GM19397 (cell line): ENCODE measurements around the gene DOLPP1.

Source experiments
- ATAC-seq: cut with Tn5 transposase; IDR thresholded peaks from one replicate; pipeline ENCODE4 v1.9.1; 2021; ENCODE audit warnings: mild to moderate bottlenecking, moderate library complexity; ENCODE audit not compliant: unreplicated experiment

The DOLPP1 gene

DNA sequence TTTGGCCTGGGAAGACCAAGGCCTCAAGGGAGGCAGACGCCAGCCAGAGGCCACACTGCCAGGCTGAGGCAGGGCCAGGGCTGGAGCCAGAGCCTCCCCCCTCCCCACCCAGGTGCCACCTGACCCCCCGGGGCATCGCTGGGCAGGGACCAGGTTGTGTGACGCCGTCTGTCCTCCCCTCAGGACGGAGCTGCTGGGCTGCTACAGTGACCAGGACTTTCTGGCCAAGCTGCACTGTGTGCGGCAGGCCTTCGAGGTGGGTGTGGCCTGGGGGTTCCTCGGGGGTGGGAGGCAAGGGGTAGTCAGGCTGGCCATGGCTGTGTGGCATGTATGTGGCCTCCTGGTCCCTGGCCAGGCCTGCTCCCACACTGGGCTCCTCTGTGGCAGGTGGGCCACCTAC, 17.9 kb upstream of the DOLPP1 start:
- no peak for ATAC-seq

DNA sequence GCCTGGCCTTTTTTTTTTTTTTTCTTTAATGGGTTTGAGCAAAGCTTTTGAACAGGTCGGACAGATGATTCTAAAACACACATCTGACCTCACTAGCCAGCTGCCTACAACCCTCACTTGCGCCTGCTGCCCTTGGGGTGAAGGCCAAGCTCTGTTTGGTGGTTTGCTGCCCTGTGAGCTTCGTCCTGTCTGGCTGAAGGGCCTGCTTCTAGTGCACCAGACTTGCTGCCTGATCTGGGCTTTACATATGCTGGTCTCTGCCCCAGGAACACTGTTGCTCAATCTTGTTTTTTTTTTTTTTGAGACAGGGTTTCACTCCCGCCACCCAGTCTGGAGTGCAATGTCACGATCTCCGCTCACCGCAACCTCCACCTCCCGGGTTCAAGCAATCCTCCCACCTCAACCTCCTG, 16.4 kb upstream of the DOLPP1 start:
- ATAC-seq = no peak

DNA sequence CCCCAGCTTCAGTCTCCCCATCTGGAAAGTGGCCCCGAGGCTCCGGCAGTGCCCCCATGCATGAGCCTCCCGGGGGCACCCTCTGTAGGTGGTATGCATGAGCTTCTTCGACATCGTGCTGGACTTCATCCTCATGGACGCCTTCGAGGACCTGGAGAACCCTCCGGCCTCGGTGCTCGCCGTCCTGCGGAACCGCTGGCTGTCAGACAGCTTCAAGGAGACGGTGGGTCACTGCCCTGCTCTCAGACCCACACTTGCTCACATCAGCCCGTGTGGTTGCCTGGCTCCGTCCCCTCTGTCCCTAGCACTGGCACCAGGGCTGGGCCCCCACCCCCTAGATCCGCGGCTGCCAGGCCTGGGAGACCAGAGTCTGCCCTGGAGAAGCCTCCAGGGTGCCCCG, 12.8 kb upstream of the DOLPP1 start:
- no peak for ATAC-seq

DNA sequence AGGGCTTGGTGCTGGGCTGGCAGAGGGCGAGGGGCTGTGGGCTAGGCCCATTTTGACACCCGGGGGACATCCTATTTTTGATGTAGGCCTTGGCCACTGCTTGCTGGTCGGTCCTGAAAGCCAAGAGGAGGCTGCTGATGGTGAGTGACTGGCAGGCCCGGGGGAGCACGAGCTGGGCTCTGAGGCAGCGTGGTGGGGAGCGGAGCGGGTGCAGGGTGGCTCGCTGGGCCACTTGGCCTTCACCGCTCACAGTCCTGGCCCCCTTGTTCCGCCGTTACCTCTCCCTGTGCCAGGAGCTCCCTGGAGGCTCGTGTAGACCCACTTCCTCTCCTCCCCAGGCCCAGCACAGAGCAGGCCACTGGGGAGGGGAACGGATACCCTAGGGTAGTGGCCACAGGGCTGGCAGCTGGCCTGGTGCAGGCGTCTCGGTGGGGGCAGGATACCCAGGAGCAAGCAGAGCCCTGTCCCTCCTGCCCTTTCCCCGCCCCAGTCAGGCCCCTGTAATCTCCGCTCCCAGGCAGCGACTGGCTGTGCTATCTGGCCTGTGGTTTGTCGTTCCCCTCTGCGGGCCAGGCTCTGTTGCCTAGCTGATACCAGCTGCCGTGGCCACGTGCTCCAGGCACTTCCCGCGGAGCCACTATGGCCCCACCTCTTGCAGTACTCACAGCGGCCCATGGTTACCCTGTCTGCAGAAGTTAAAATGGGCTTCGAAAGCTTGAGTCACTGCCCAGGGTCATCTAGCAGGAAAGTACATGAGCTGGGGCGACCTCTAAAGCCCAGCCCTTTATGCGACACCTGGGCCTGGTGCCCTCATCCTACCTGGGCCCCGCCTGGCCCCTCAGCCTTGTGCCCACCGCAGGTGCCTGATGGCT, 11.7 kb upstream of the DOLPP1 start:
- peak; percentile 67 for ATAC-seq

DNA sequence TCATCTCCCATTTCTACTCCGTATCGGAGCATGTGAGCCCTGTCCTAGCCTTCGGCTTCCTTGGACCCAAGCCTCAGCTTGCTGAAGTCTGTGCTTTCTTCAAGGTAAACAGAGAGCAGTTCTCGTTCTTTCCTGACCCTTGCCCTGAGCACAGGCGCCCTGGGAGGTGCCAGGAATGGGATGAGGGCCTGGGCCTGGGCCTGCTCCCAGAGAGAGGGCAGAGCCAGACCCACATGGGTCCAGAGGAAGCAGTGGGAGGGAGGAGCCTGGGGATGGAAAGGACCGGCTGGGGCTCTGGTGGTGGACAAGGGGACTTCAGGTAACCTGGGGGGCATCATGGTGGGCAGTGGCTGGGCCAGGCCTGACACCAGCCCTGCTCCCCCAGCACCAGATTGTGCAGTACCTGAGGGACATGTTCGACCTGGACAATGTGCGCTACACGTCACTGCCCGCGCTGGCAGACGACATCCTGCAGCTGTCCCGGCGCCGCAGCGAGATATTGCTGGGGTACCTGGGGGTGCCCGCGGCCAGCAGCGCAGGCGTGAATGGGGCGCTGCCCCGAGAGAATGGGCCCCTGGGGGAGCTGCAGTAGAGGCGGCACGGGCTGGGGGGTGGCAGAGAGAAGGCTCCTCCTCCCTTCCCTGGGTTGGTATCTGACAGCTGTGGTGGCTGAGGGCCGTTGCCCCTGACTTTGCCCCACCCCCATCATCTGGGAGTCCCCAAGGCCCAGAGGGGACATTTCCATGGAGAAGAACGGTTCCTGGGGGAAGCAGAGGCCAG, 10.9 kb upstream of the DOLPP1 start:
- ATAC-seq = no peak

DNA sequence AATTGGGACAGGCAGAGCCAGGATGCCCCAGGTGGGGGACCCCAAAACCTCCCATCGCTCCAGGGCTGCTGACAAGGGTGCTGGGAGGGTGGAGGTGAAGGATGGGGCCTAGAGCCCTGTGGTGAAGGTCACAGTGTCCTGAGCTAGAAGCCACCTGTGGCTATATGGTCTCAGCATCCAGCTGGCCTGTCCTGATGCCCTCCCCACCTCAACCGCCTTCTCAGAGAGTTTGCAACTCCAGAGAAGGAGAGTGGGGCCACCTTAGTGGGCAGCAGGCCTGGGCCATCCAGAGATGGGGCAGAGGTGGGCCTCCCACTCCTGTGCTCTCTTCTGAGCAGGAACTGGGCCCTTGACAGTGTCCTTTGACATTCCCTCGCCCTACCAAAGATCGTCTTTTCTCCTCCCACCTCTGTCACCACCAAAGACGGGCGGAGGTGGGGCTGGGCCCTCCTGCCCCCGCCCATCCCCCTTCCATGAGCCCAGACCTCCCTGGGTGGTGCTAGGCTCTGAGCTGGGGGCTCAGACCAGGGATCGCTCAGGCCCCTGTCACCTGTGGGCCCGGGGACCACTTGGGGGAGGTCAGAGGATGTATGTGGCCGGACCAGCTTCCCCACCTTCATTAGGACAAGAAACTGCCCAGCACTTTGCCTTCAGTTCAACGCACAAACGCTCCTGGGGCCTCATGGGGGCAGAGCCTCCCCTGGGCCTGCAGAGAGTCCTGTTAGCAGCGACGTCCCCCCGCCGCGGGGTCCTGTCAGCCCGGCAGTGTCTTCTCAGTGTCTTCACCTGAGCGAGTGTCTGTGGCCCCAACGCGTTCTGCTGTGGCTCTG, 10.0 kb upstream of the DOLPP1 start:
- no peak for ATAC-seq

DNA sequence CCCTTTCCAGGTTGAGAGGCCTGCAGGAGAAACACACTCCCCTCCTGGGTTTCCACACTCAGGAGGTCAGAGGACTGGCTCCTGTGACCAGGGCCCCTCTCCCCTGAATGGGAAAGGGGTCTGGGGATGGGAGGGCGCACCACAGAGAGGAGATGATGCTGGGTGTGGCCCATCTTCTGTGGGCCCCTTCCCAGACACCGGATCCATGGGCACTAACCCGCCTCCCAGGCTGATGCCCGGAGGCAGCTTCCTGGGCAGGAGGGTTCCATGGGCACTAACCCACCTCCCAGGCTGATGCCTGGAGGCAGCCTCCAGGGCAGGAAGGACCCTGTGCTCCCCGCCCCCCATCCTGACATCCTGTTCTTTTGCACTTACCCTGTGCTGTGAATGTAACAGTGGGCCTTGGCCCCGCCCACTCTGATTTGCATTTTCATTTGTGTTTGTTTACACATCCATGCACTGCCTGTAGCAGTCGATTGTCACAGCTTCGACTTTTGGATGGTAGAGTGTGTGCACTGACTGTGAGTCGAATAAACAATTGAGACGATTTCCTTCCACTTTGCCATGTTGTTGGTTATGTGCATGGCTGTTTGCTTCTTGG, 9.3 kb upstream of the DOLPP1 start:
- no peak for ATAC-seq

DNA sequence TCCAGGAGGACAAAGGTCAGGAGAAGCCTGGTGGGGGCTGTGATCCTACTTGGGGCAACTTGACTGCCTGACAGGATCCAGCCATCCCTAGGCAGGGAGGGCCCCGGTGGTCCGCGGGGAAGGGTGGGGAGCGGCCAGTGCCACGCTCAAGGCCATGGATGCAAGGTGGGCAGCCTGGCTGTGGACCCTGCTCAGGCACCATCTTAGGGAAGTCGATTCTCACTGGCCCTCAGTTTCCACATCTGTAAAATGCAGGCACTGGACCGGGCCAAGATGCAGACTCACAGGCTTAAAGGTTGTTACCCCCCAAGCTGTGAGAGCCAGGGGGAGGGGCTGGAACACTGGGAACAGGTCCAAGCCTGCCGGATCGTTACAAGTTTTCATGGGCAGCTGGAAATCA, 8.7 kb upstream of the DOLPP1 start:
- ATAC-seq = no peak

DNA sequence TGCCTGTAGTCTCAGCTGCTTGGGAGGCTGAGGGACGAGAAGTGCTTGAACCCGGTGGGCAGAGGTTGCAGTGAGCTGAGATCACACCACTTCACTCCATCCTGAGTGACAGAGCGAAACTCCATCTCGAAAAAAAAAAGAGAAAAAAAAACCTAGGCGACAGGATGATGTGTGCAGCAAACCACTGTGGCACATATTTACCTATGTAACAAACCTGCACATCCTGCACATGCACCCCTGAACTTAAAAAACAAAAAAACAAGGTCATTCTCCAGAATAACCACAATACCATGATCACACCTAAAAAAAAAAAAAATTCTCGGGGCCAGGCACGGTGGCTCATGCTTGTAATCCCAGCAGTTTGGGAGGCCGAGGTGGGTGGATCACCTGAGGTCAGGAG, 7.5 kb upstream of the DOLPP1 start:
- no peak for ATAC-seq

DNA sequence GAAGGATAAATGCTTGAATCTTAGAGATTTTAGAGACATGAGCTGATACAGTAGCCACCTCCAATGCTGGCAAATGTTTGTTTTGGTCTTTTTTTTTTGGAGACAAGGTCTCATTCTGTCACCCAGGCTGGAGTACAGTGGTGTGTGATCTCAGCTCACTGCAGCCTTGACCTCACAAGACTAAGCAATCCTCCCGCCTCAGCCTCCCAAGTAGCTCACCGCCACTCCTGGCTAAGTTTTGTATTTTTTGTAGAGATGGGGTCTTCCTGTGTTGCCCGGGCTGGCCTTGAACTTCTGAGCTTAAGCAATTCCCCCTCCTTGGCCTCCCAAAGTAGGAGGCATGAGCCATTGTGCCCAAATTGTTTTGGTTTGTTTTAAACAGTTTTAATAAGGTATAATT, 6.8 kb upstream of the DOLPP1 start:
- no peak for ATAC-seq

DNA sequence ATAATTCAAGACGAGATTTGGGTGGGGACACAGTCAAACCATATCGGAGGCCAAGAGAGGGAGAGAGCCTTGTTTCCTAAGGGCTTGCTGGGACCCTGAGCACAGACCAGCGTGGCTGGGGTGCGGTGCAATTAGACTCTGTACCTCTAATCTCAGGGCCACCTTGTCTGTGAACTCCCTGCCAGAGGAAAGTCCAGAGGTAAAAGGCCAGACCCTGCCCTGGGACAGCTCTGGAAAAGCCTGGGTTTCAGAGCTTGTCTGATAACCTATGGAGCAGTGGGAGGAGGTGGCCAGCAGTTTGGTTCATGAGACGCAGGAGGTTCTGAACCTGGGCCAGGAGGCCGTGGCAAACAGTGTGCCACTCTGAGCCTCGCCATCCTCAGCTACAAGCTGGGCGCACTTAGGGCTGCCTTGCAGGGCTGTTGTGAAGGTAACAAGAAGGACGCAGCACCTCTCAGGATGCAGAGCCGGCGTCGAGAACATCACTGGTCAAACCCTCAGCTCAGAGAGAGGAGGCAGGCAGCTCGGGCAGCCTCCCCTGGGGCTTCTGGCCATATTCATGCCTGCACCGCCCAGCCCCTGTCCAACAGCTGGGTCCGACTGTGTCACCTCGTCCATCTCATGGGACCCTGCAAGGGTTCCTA, 4.8 kb upstream of the DOLPP1 start:
- ATAC-seq = no peak

DNA sequence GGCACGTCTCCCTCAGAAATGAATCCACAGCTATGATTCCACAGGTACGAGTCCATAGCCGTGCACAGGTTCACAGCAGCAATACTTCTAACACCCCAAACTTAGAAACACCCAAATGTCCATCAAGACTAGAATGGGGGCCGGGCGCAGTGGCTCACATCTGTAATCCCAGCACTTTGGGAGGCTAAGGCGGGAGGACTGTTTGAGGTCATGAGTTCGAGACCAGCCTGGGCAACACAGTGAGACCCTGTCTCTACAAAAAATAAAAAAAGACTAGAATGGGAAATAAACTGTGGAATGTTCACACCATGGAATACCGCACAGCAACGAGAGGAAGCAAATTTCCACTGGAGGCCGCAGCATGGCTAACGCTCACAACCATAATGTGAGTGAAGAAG, 4.3 kb upstream of the DOLPP1 start:
- ATAC-seq = no peak

DNA sequence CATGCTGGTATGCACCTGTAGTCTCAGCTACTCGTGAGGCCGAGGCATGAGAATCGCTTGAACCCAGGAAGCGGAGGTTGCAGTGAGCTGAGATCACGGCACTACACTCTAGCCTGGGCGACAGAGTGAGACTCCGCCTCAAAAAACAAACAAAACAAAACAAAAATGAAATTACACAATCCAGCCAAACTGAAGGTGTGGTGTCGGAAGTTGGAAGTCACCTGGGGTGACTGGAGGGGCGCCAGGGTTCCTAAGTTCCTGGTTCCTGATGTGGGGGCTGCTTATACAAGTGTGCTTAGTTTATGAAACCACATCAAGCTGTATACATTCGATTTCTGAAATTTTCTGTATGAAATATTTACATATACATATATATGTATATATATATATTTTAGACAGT, 3.7 kb upstream of the DOLPP1 start:
- no peak for ATAC-seq

DNA sequence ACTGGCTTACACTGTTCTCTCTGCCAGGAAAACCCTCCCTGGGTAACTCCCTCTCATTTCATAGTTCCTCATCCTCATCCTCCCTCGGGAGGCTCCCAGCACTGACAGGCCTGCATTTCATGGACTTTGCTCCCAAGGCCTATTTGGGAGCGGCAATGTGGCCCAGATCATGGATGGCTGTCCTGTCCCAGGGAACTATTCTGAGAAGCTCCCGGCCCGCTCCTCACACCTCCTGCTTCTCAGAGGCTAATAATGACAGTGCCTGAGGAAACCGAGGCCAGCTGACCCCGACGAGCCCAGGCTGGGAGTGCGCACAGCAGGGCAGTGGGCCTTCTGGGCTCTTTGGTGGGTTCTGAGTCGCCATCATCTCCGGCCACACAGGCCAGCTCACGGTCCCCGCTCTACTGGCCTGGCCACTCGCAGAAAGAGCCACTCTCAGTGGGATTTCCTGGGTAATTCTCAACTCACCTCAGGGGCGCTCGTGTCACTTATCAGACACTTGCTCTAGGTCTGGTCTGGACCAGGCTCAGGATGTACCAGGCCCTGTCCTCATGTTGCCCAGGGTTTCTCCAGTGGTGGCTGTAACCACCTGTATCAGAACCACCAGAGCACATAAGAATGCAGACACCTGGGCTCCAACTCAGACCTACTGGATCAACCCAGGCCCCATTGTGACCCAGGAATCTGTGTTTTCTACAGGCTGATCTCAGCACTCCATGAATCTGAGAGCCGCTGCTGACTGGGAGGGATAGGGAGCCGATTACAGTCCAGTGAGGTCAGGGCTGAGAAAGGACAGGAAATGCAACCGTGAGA, 2.0 kb upstream of the DOLPP1 start:
- no peak for ATAC-seq

DNA sequence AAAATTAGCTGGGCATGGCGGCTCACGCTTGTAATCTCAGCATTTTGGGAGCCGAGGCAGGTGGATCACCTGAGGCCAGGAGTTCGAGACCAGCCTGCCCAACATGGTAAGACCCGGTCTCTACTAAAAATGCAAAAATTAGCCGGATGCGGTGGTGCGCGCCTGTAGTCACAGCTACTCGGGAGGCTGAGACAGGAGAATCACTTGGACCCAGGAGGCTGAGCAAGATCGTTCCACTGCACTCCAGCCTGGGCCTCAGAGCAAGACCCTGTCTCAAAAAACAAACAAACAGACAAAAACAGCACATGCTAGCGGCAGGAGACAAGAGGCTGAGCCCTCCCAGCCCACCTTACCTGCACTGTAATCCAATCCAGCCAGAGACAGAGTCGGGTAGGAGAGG, 1.1 kb upstream of the DOLPP1 start:
- ATAC-seq = no peak

DNA sequence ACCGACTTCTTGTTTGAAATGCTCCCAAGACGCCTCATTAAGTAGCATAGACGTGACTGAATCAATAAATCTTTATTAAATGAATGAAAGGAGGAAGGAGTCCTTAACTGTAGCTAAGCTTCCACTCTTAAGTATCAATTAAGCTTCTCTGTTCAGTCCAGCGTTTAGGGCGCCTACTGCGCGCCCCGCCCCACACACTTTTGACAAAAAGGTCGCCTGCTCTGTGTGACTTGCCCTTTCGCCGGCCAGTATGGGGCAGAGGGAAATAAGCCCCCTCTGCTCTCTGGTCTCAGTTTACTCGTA, 662 bp upstream of the DOLPP1 start:
- no peak for ATAC-seq

DNA sequence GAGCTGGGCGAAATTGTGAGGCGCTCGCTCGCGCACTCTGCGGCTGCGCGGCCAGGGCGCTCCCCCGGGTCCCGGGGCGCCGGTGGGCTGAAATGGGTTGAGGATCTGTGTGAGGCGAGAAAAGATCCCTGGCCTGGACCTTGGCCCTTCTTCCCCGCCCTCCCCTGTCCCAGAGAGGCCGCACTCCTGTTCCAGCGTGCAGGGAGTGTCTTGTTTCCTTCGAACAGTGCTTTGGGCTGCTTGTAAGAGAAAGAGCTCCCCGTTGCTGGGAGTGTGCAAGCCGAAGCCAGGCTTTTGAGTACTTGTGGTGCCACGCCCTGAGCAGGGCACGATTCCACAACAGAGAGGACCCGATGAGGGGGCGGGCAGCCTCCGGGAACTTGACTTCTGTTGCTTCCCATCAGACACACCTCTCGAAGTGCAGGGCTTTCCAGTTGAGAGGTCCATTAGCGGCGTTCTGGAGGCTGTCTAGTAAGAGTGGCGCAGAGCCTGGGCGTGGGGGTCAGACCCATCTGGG, 535 bp downstream of the DOLPP1 start:
- no peak for ATAC-seq

DNA sequence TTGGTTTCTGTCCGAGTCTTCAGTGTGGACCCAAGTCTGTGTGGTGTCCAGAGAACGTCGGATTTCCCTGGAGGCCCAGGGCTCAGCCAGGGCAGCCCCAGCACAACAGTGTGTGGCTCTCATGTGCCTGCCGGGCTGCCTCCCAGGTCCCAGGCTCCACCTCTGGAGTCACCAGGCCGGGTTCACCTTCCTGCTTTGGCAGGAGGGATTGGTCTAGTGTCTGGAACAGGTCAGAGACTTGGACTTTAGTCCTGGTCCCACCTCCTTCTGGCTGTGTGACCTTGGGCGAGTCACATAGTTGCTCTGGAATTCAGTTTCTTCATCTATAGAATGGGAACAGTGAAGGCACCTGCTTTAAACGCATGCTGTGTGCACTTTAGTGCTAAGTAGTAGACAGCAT, 3.2 kb downstream of the DOLPP1 start:
- no peak for ATAC-seq

DNA sequence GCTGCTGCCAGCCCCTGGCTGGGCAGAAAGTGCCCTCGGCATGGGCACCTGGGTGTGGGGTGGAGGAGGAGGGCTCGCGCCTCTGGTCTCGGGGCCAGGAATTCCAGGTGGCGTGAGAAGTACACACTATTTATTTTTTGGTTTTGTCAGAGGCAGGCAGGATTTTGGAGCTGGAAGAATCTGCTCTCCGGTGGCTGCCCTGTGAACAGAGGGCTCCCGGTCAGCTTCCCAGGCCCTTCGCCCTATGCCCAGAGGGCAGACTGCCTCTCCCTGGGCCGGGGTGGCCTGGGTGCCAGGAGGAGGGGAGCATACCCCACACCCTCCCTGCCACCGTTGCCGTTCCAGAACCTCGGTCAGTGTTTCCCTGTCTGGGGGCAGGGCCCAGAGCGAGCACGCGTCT, 8.3 kb downstream of the DOLPP1 start:
- no peak for ATAC-seq
